ENCODE results near the gene EVX1.

EVX1 gene

DNA sequence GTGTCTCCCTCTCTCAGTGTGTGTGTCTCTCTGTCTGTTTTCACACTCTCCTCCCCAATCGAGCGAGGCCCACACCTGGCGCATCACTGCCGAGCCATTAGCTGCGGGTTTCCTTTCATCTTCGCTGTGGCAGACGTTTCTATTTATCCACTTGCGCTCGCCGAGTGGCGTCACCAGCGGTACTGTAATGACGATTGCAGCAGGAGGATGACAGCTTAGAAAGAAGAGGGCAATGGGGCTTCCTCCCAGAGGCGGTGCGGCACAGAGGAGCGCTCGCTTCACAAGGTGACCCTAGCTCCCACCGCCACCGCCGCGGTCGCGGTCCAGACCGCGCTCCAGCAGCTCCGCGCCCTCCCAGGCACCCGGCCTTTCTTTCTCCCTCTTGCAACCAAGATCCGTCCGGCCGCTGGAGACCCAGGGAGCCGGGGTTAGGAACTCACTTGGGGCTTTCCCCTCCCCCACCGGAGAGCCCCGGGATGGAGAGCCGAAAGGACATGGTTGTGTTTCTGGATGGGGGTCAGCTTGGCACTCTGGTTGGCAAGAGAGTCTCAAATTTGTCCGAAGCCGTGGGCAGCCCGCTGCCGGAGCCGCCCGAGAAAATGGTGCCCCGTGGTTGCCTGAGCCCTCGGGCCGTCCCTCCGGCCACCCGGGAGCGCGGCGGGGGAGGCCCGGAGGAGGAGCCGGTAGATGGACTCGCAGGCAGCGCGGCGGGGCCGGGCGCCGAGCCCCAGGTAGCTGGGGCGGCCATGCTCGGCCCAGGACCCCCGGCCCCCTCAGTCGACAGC, at the start of gene EVX1:
Gene EVX1, plus strand, starts transcription at position 248 of the 785 bp plus-strand sequence. Its CDS starts 229 bp downstream, at position 477.
- DNase-seq (ENCODE audit: low read depth) = no peak

DNA sequence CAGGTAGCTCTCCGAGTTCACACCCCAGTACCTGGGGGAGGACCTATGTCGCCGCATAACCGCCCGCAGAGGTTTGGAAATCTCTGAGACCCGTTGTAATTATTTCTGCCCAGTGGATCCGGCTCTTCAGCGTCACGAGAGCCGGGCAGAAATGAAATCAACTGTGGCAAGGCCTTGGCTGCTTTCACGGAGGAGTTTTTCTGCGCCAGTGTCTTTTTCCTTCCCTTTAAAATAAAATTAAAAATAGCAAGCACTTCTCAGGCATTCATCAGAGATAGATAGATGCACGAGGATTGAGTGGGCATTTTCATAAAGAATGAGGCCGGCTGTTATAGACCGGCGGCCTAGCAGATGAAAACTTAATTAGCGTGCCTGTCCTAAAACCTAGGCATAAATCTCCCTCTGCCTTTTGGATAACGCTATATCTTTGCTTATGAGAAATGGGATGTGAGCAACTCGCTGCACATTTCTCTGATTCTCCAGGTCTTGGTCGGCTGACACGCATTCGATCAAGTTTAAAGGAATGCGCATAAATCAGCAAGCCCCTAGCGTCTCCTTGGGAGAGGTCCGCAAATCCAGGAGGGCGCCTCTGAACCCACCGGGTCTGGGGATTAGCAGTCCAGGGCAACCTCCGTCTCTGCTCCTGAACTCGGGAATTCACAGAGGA, 49.1 kb upstream of the EVX1 start:
- DNase-seq (ENCODE audit: low read depth) = no peak

DNA sequence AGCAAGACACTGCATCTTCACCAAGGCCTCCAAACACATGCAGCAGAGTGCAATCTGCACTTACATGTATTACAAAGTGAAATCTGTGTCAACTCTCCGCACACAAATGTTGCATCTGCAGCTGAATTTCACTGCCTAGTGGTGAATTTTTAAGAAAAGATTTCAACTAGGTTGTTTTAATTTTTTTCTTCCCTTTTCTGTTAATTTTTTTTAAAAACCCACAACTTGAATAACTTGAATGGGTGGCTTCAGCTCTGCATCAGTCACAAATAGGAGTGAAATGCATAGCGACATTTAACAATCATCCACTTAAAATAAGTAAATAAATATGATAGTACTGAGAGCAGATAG, 48.6 kb upstream of the EVX1 start:
- no peak for DNase-seq (ENCODE audit: low read depth)

DNA sequence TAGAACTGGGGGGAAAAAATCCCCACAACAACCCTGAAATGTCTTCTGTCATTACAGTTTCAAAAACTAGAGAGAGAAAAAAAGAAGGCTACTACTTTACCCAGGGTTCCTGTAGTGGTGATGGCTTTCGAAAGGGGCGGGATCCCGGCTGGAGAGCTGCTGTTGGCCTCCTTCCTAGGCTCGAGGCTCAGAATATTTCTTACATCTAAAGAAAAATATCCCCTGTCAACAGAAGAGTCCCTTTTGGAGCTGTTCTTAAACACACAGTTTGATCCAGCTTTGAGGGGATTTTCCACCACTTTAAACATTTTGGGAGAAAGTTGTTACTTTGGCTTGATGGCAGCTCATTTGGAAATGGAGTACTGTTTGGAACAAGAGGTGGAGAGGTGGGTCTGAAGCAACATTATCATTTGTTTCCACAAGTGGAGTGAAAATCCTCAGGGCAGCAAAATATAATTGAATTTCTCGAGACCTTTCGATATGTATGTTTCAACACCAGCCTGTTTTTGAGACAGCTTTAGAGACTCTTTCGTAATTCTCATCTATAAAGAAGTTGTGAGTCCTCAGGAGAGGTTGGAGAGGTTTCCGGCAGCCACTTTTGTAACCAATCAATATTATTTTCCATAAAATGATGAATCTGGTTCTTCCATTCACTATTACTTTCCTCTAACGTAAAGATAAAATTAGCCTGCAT, 47.8 kb upstream of the EVX1 start:
- no peak for DNase-seq (ENCODE audit: low read depth)

DNA sequence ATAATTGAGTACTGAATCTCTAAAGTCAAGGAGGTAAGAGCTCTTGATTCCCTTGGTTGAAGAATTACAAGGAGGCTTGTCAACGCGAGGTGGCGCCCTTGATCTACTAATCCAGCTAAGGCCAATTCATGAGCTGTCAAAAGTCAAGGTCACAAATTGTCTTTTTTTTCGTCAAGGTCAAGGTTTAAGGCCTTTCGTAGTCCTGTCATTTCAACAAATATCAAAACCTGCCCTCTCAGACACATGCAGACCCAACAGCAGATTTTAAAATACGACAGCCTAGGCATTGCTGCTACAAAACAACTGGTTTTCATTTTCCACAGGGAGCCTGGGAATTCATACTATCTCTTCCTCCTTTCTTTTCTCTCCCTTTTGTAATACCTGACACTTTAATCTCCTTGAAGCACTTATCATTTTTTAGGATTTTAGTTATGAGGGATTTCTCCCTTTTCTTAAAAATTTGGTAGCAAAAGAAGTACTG, 46.3 kb upstream of the EVX1 start:
- peak; percentile 74 for DNase-seq (ENCODE audit: low read depth)

DNA sequence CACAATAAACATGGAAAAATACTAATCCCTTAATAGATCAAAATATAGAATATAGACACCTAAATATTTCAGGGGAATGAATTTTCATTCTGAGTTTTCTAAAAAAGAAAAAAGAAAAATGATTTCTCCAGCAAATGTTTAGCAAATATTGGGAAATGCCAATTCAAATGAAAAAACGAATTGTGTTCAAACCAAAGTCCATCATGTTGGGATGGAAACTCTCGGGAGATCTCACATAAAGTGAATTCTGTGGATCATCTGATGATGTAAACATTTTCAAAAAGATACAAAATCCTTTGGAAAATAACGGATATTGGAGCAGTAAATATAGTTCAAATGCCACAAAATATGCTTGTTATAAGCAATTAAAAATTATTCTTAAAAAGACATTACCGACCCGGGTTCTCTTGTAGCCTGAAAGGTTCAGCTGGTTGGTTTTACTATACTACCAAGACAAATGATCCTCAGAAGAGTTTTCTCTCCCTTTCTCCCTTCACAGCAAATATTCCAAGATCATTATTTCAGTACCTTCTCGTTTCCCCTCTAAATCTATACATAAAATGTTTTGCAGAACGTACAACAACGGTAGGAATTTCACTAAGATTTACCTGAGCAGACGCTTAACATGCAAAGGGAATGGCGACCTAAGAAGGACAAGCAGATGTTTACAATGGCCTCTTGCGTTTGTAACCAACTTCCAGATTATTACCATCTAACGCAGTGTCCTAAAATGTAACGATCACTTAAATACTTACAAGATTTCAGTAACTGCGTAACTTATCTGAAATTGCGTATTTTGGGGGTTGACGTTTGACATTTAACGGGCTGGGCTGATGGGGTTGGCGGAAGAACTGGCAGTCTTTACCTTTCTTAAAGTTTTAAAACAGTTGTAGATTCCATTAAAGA, 45.2 kb upstream of the EVX1 start:
- DNase-seq (ENCODE audit: low read depth) = no peak

DNA sequence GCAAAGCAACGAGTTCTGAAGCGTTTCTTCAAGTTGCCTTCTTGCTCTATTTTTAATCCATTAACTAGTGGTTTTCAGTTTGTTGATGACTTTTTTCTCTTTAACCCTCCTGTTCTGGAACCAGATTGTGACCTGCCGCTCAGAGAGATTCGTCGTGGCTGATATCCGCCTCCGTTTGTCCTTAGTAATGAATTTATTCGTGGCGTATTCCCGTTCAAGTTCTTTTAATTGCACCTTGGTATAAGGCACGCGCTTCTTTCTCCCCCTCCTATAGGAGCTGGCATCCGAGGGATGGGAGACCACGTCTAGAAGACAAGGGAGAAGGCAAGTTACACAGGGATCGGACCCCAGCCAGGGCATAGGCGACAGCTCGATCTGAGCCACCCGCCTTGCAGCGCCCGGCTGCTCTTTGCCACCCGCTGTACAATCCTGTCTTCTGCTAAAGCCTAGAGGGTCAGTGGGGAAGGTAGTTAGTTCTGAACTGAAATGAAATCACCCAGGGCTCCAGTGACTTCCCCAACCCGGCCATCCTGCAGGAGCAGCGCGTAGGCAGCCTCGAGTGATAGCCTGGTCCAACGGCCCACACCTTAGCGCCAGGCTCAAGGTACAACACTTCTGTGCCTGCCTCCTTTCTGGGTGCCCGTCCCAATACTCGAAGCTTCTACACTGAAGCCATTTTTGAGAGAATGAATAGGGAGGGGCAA, 44.3 kb upstream of the EVX1 start:
- no peak for DNase-seq (ENCODE audit: low read depth)

DNA sequence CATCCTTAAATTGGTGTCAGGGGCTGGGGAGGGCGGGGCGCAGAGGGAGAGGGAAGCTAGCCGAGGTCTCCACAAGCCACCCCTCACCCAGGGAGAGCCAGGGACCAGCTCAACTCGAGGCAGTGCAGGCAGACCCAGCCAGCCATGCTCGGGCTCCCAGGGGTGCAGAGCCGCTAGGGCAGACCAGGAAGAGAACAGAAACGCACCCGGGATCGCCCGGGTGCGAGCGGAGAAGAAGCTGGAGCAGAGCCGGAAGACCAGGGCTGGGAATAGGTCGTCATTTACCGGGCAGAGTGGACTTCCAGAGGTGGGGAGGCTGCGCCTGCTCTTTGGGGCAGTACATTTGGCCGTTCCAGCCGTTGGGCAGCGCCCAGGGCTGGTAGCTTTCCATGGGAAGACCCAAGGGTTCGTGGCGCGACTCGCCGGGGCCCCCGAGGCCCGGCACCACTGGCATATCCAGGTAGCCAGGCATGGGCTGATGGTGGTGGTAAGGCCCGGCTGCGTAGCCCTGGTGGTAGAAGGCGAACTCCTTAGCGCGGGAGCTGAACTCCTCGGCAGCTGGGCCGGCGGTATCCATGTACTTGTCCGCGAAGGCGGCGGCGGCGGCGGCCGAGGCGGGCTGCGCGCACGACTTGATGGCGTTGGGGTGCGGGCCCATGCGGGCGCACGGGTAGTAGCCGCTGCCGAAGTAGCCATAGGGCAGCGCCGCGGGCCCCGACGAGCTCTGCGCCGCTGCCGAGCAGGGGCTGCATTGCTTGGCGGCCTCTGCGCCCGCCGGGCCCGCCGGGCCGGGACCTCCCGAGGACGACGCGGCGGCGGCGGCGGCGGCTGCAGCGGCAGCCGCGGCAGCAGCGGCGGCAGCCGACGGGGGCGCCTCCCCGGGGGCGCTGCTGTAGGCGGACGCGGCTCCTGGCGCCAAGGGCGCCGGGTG, 43.5 kb upstream of the EVX1 start:
- no peak for DNase-seq (ENCODE audit: low read depth)

DNA sequence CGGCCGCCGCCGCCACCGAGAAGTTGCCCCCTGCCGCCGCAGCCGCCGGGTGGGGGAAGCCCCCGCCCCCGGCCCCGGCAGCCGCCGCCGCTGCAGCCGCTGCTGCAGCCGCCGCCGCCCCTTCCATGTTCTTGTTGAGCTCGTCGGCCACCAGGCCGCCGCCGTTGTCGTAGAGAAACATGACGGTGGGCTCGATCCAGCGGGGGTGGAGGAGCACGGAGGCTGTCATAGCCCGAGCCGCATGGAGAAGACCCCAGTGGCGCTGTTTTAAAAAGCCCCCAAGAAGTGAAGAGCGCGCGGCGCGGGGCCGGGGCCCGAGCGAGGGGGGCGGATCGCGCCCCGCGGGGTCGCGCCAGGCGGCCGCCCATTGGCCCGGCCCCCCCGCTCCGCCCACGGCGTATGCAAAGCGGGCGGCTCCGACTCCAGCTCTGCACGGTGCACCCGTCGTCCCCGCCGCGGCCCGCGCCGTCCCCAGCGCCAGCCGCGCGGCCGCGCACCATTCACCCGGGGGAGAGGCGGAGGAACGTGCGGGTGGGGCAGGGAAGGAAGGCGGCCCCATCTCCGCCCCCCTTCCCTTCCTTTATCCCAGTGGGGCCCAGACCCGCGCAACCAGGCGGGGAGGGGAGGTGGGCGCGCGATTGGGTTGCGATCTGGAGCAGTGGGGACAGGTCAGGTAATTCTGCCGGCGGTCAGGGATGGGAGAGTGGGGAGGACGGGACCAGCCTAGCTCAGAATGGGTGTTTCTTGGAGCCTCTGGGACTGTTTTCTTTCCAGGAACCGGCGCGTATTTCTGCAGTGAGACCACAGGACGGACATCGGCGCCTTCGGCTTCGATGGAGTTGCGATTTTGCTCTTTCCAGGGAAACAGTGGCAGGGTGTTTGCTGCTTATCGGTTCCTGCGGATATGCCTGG, 42.5 kb upstream of the EVX1 start, which contains the start of gene HOXA13:
Gene HOXA13, minus strand, starts transcription at position 243 of the 912 bp plus-strand sequence. Its CDS starts 14 bp downstream, at position 229.
- peak; percentile 24 for DNase-seq (ENCODE audit: low read depth)

DNA sequence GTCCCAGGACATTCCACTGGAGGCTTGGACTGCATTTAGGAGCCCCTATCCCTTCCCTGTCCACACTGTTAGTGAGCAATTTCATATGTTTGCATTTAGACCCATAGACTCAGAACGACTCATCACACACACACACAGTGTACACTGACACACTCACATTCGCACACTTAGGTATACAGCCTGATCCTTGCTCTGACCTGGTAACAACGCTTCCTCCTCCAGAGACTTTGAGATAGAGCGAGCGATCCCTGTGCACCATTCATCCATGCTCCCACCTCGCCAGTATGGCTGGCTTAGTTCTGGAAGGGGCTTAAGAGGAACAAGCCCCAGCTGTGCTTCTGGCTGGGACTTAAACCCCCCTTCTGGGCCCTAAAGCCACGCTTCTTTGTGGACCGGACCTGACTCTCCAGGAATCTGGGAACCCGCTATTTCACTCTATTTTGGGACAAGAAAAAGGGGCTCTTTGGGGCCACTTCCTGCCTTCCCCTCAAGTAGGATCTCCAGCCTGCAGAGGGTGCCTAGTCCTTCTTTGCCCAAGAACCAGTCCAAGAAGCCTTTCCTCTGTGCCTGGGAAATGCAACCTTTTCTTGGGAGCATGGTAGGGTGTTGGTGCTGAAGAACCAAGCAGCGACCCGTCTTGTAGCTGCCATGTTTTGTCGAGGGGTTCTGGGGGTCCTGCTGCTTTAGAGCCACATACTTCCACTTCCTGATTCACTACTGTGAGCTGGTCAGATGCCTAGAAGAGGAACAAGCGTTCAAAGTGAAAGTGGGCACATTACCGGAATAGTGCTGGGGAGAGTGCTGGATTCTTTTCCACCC, 41.6 kb upstream of the EVX1 start:
- DNase-seq (ENCODE audit: low read depth) = no peak

DNA sequence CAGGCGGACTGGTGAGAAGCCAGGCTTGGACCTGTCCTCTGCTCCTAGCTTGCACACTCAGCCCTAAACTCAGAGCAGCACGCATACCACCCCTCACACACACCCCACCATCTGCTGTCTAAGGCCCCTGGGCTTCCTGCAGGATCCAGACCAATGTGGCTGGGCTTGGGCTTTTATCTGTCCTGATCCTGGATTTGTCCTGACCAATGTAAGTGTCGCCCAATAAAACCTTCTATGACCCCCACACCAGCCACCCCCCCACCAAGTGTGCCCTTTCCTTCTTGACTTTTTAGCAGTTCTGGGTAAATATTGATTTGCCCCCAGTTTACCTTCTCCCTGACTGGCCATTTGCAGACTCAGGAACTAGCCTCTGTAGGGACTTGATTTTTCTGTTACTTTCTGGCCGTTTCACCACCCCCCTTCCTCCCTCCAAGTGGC, 41.0 kb upstream of the EVX1 start:
- no peak for DNase-seq (ENCODE audit: low read depth)

DNA sequence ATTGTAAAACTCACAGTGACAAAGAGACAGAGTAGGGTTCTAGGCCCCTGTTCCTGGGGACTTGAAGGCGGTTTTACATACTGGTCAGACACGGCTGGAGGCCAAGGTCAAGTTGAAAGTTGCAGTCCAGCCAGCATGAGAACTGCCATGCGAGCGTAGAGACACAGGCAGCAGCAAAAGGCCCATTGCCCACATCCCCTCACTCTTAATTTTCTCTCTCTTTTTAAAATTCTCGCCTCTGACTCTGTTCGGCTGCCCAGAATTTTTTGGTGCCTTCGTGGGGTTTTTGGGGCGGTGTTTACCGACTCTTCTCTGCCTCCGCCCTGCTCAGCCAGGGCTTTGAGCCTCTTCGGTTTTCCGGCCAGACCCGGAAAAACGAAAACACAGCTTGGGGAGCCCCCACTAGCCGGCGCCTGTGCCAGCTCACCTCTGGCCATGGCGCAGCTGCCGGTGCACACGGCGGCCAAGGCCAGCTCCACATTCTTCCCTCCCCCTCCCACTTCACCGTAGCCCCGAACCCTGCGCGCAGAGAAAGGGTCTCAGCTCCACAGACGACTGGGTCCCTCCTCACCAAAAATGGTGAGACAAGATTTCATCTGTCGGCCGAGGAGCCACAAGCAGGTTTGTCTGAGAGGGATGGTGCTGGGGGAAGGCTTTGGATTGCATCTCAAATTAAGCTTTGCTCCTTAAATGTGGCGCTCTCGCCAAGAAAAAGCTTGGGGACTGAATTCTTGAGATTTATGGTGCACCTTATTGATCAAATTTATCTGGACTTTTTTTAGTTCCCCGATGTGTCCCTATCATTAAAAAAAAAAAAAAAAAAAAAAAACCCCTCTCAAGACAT, 40.4 kb upstream of the EVX1 start:
- DNase-seq (ENCODE audit: low read depth) = no peak

DNA sequence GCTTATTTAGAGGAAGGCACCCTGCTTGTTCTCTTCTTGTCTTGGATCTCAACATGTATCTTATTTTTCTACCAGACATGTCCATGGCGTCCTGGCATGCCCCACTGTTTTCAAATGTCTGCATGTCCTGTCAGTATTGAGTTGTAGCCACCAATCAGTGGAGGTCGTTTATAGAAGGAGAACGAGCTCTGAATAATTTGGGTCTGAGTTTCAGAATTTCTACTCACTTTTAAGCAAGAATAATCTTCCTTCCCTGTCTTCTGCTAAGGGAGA, 39.8 kb upstream of the EVX1 start:
- DNase-seq (ENCODE audit: low read depth) = no peak

DNA sequence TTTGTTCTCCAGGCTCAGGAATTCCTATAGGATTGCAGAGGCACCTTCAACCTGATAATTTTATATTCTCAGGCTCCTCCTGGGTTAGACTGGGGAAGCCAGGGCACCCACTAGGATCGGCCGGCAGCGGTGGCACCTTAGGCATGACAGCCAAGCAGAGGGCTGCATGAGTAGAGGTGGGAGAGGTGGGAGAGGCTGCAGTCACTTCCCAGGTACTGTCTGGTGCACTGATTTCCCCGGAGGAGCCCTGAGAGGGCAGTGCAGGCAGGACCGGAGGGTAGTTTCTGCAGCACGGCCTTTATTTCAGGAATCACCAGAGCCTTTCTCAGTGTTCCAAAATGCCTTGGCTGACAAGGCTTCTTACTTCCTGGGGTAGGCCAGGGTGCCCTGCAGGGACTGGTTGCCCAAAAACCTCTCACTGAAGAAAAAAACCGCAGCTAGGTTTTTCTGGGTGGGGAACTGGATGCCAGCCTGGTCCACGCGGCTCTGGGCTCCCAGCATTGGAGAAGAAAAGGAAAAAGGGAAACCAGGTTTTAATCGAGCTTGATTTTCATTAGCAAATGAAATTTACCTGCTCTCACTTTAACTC, 39.1 kb upstream of the EVX1 start:
- no peak for DNase-seq (ENCODE audit: low read depth)

DNA sequence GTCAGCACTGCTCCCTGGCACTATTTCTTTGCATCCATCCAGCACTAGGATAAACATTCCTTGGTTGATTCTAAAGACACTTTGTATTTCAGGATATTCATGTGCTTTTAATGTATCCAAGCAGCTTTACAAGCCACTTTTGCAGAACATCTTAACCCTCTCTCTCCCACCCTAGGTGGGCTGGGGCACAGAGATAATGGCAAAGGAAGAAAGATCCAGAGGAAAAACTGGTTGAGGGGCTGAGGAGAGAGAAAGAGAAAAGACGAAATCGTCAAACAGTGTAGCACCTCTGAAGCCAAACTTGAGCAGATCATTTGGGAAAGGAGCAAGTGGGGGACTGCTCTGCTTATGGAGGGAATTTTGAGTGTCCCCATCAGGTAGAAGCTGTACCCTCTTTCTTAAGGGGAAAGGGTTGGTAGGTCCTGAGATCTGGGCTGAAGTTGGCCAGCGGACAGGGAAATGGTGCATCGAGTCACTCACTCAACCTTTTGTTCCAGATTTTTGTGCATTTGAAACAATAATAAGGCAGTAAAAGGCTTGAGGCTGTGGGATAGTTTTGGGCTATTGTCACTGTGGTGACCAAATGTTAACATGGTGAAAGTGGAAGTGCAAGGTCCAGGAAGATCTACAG, 38.5 kb upstream of the EVX1 start:
- no peak for DNase-seq (ENCODE audit: low read depth)

DNA sequence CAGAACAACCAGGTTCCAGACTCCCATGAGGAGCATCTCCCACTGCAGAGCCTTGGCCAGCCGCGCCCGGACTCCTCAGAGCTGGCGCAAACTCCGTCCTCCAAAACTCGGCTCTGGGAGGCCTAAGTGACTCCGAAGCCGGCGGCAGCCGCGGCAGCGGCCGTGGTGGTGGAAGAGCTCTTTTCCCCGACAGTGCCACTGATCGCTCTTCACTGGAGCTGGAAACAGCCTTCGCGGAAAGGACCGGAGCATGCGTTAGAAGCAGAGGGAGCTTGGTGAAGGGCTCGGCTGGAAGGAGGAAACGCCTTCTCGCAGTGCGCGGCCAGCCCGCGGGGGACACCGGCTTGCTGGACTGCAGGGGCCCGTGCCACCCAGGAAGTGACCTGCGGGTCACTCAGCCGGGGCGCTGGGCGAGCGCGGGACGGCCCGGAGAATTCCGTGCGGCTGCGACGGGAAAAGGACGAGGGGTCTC, 37.7 kb upstream of the EVX1 start:
- no peak for DNase-seq (ENCODE audit: low read depth)
